ENCODE results near the gene ARAP1. TPM values are rescaled to one million over a fixed set of nuclear protein-coding genes. Genes with fewer than 3 reads are reported as not detected.

The ARAP1 gene
- total RNA-seq, 1 experiment from 2014 or later = 86.2 TPM

DNA sequence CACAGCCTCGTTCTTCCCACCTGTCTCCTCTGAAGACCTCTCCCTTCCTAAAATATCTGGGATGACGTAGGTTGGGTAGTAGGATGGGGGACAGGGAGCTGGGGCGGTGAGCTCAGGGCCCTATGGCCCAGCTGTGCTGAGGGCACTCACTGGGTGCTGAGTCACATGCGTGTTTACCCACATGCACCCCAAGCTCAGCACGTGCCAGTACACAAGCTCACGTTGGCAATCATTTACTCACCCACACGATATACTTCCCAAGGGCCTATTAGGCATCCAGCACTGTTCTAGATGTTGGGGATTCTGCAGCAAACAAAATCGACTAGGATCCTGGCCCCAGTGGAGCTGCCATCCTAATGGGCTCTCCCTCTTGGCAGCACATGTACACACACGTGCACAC, 28.7 kb downstream of the ARAP1 start:
- peaks cover 57% of the 10 kb centered on the region for H3K79me2 ChIP-seq (ENCODE audit: low read length)
- no peaks in the 10 kb centered on the region for H3K9me2 ChIP-seq (replicated peaks; ENCODE audit: low read length)
- H3K36me3 ChIP-seq (ENCODE audit: low read depth, low read length) = no peaks in the 10 kb centered on the region; the same call in 1 of the 2 replicates
- H3K9me3 ChIP-seq (ENCODE audit: low read length) = no peaks in the 10 kb centered on the region
- TF ChIP-seq EZH2 (IDR thresholded peaks at IDR 0.05; ENCODE audit: low read length, unreplicated experiment) (no peak), EZH2phosphoT487 (IDR thresholded peaks at IDR 0.05; ENCODE audit: borderline replicate concordance, low read length) (no peak)
- TF ChIP-seq, protein P1, sequence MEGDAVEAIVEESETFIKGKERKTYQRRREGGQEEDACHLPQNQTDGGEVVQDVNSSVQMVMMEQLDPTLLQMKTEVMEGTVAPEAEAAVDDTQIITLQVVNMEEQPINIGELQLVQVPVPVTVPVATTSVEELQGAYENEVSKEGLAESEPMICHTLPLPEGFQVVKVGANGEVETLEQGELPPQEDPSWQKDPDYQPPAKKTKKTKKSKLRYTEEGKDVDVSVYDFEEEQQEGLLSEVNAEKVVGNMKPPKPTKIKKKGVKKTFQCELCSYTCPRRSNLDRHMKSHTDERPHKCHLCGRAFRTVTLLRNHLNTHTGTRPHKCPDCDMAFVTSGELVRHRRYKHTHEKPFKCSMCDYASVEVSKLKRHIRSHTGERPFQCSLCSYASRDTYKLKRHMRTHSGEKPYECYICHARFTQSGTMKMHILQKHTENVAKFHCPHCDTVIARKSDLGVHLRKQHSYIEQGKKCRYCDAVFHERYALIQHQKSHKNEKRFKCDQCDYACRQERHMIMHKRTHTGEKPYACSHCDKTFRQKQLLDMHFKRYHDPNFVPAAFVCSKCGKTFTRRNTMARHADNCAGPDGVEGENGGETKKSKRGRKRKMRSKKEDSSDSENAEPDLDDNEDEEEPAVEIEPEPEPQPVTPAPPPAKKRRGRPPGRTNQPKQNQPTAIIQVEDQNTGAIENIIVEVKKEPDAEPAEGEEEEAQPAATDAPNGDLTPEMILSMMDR (conservative IDR thresholded peaks at IDR 0.05; ENCODE audit: low read depth, low read length) = no peak
- BruUV-seq (replicated peaks) = no TSS peak
- no peak overlapping the region for H2AFZ ChIP-seq (ENCODE audit: low read length)
- no peak overlapping the region for H3K9ac ChIP-seq (ENCODE audit: low read length)
- no peak overlapping the region for H3K27ac ChIP-seq (ENCODE audit: low read length)
- DNase-seq (no peak), ATAC-seq (no peak)
- POLR2A ChIA-PET (ENCODE audit: unreplicated experiment) = no interaction called here
- no peak overlapping the region for H3K4me2 ChIP-seq (ENCODE audit: low read length)
- CTCF ChIA-PET = no interaction called here
- no peaks in the 10 kb centered on the region for H4K20me1 ChIP-seq (ENCODE audit: low read length)
- H3K4me3 ChIP-seq (ENCODE audit: low read length) = no peak overlapping the region
- H3F3A ChIP-seq (ENCODE audit: low read length, unreplicated experiment) = no peaks in the 10 kb centered on the region
- intact Hi-C loops (cut with micrococcal nuclease) = loop anchor here (10.0 kb wide), 1 partner anchor 121 kb away; no protein-coding TSS in a partner anchor
- no peaks in the 10 kb centered on the region for H3K27me3 ChIP-seq (ENCODE audit: low read length)
- peaks cover 22% of the 10 kb centered on the region for H3K4me1 ChIP-seq (ENCODE audit: insufficient read depth, low read length)

DNA sequence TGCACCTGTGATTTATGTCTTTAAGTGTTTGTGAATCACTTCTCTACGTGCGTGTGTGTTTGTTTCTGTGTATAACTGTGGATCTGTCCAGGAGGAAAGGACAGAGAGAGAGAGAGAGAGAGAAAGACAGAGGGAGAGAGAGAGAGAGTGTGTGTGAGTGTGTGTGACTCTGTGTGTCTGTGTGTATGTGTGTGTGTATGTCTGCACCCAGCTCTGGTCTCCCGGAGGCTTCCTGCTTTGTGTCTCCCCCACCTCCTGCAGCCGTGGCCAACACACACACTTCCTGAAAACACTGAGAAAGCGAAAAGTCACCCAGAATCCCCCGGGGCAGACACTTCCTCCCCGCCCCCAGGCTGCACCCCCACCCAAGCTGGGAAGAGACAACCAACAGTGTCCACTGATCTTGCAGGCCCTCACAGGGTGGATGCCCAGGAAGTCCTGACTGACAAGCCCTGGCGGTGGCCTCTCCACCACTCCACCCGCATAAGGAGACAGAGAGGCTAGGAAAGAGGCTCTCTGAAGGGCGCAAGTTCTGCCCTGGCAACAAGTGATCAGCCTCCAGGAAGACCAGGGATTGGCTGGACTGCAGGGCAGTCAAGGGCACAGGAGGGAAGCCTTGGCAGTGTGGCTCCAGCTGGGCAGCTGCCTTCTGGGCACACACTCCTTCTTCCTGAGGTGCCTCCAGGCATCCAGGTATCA, 30.0 kb downstream of the ARAP1 start:
- Histone ChIP-seq H3K9ac (ENCODE audit: low read length) (peak overlapping the region; percentile 61), H3K27me3 (ENCODE audit: low read length) (no peaks in the 10 kb centered on the region), H3F3A (ENCODE audit: low read length, unreplicated experiment) (no peaks in the 10 kb centered on the region), H3K4me2 (ENCODE audit: low read length) (peak overlapping the region; percentile 80), H3K9me3 (ENCODE audit: low read length) (no peaks in the 10 kb centered on the region), H3K36me3 (ENCODE audit: low read depth, low read length) (no peaks in the 10 kb centered on the region; the same call in 1 of the 2 replicates), H3K4me1 (ENCODE audit: insufficient read depth, low read length) (peaks cover 22% of the 10 kb centered on the region), H3K79me2 (ENCODE audit: low read length) (peaks cover 59% of the 10 kb centered on the region), H2AFZ (ENCODE audit: low read length) (peak overlapping the region; percentile 92), H3K27ac (ENCODE audit: low read length) (peak overlapping the region; percentile 50), H3K9me2 (replicated peaks; ENCODE audit: low read length) (no peaks in the 10 kb centered on the region), H3K4me3 (ENCODE audit: low read length) (peak overlapping the region; percentile 58), H4K20me1 (ENCODE audit: low read length) (no peaks in the 10 kb centered on the region)
- ATAC-seq (peak; percentile 92), DNase-seq (peak; percentile 88)
- TF ChIP-seq EZH2 (IDR thresholded peaks at IDR 0.05; ENCODE audit: low read length, unreplicated experiment) = no peak
- no peak for TF ChIP-seq EZH2phosphoT487 (IDR thresholded peaks at IDR 0.05; ENCODE audit: borderline replicate concordance, low read length)
- TF ChIP-seq, protein P1 (conservative IDR thresholded peaks at IDR 0.05; ENCODE audit: low read depth, low read length) = no peak
- POLR2A ChIA-PET (ENCODE audit: unreplicated experiment) = interaction anchor here (0.5 to 0.7 kb wide), 2 partner anchors 94 to 605 kb away, joined by 3 to 8 read pairs; no protein-coding TSS in a partner anchor
- no TSS peak for BruUV-seq (replicated peaks)
- intact Hi-C loops (cut with micrococcal nuclease) = loop anchor here (10.0 kb wide), 1 partner anchor 123 kb away; no protein-coding TSS in a partner anchor
- CTCF ChIA-PET = interaction anchor here (0.6 kb wide), 1 partner anchor 38 kb away, joined by 7 read pairs; no protein-coding TSS in a partner anchor

DNA sequence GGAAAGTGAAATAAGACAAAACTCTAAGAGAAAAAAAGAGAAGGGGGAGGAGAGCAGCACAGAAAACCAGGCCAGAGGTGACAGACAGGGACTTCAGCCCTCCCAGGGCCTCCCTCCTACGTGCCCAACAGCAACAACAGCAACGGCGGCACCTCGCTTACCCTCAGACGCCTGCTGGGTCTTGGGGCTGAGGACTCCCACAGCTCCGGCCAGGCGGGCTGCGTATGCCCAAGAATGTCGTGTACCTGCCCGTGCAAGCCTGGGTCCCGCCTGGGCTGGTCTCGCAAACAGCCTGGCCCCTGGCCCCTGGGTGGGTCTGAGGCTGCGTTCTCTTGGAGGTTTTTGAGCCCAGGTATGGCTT, 30.5 kb downstream of the ARAP1 start:
- Histone ChIP-seq H3K4me2 (ENCODE audit: low read length) (peak overlapping the region; percentile 80), H3K9me2 (replicated peaks; ENCODE audit: low read length) (no peaks in the 10 kb centered on the region), H2AFZ (ENCODE audit: low read length) (peak overlapping the region; percentile 92), H4K20me1 (ENCODE audit: low read length) (no peaks in the 10 kb centered on the region), H3K9ac (ENCODE audit: low read length) (peak overlapping the region; percentile 61), H3K4me3 (ENCODE audit: low read length) (peak overlapping the region; percentile 58), H3K4me1 (ENCODE audit: insufficient read depth, low read length) (peaks cover 22% of the 10 kb centered on the region), H3K79me2 (ENCODE audit: low read length) (peaks cover 59% of the 10 kb centered on the region), H3K36me3 (ENCODE audit: low read depth, low read length) (no peaks in the 10 kb centered on the region; the same call in 1 of the 2 replicates), H3K27me3 (ENCODE audit: low read length) (no peaks in the 10 kb centered on the region), H3F3A (ENCODE audit: low read length, unreplicated experiment) (no peaks in the 10 kb centered on the region), H3K27ac (ENCODE audit: low read length) (peak overlapping the region; percentile 50), H3K9me3 (ENCODE audit: low read length) (no peaks in the 10 kb centered on the region)
- DNase-seq (no peak), ATAC-seq (peak; percentile 12)
- intact Hi-C loops (cut with micrococcal nuclease) = loop anchor here (10.0 kb wide), 1 partner anchor 123 kb away; no protein-coding TSS in a partner anchor
- CTCF ChIA-PET = no interaction called here
- TSS peak; percentile 71 for BruUV-seq (replicated peaks)
- POLR2A ChIA-PET (ENCODE audit: unreplicated experiment) = no interaction called here
- TF ChIP-seq EZH2phosphoT487 (IDR thresholded peaks at IDR 0.05; ENCODE audit: borderline replicate concordance, low read length) (no peak), EZH2 (IDR thresholded peaks at IDR 0.05; ENCODE audit: low read length, unreplicated experiment) (no peak)
- TF ChIP-seq, protein P1 (conservative IDR thresholded peaks at IDR 0.05; ENCODE audit: low read depth, low read length) = no peak

Measured in PC-3 (cell line).